ENCODE measurements around the gene NDUFB7.
A peak's percentile ranks its signal among the peaks of the same experiment; 100 is the strongest.

The NDUFB7 gene

GRCh38 chr19:14525729-14526128, 46.1 kb downstream of the NDUFB7 start:
- DNase-seq (ENCODE audit: low read depth in 2 of 3, low spot score in 2 of 3): no peak

GRCh38 chr19:14520543-14520942, 51.3 kb downstream of the NDUFB7 start:
- no peak for DNase-seq (ENCODE audit: low read depth in 2 of 3, low spot score in 2 of 3)

GRCh38 chr19:14519860-14520407, 51.9 kb downstream of the NDUFB7 start:
- DNase-seq (ENCODE audit: low read depth in 2 of 3, low spot score in 2 of 3): no peak

GRCh38 chr19:14519245-14519859, 52.5 kb downstream of the NDUFB7 start:
- no peak for DNase-seq (ENCODE audit: low read depth in 2 of 3, low spot score in 2 of 3)

- DNase-seq (ENCODE audit: low read depth in 2 of 3, low spot score in 2 of 3): peak in 1 of 3 experiments; percentile 61
Measured at GRCh38 chr19:14517840-14518505, 53.9 kb downstream of the NDUFB7 start, which contains the start of gene DNAJB1. TSS of gene DNAJB1 (minus strand) at chr19:14518397. CDS start at chr19:14518349, 48 bp downstream.

- no peak for DNase-seq (ENCODE audit: low read depth in 2 of 3, low spot score in 2 of 3)
Measured at GRCh38 chr19:14517446-14517839, 54.4 kb downstream of the NDUFB7 start.

- DNase-seq (ENCODE audit: low read depth in 2 of 3, low spot score in 2 of 3): no peak
Measured at GRCh38 chr19:14516746-14517438, 55.0 kb downstream of the NDUFB7 start.

Data from activated CD8-positive, alpha-beta memory T cell treated with anti-CD3 and anti-CD28 coated beads for 48 hours (primary cell).